GM10266 (cell line): ENCODE measurements around the gene TESMIN.

Experiments used
- DNase-seq: peaks from one replicate; pipeline ENCODE4 v3.0.0; 2012; ENCODE audit errors: extremely low spot score
- CTCF ChIP-seq: IDR thresholded peaks from 2 replicates; pipeline ENCODE4 v1.5.1; 2012; ENCODE audit warnings: mild to moderate bottlenecking, low read depth; ENCODE audit not compliant: control insufficient read depth, insufficient read depth; ENCODE audit errors: missing control alignments

Gene TESMIN

GRCh38 chr11:68685656-68686380 is 65.5 kb downstream of the TESMIN start:
- no peak for TF ChIP-seq CTCF
- DNase-seq, result no peak

- TF ChIP-seq CTCF, result no peak
- DNase-seq, result no peak
These were observed 66.6 kb downstream of the TESMIN start, which contains the start of gene GAL for GRCh38 chr11:68684385-68685356. GAL (plus strand) TSS chr11:68684544; CDS start chr11:68684924, 380 bp downstream.

- DNase-seq, result no peak
- no peak for TF ChIP-seq CTCF
These were observed 67.6 kb downstream of the TESMIN start for GRCh38 chr11:68683536-68684384.

GRCh38 chr11:68683121-68683520 is 68.2 kb downstream of the TESMIN start:
- no peak for TF ChIP-seq CTCF
- no peak for DNase-seq

- no peak for DNase-seq
- no peak for TF ChIP-seq CTCF
These were observed 68.8 kb downstream of the TESMIN start for GRCh38 chr11:68682531-68682961.

GRCh38 chr11:68680541-68681231 is 70.6 kb downstream of the TESMIN start:
- DNase-seq, result no peak
- no peak for TF ChIP-seq CTCF
